Esophagus squamous epithelium (tissue), 4 donors: Measurements from ENCODE around the gene KNOP1.

ENCODE experiments used
- CTCF ChIP-seq, 6 experiments: fragments of 450-650 bp in 4 of 6; fragments of 200-600 bp in 2 of 6; sonication (generic) in 2 of 6; IDR thresholded peaks; one replicate each; pipeline ENCODE4 v1.5.1; 2016 to 2019; ENCODE audit warnings: antibody characterized with exemption in 6 of 6, mild to moderate bottlenecking in 4 of 6, moderate library complexity in 4 of 6
- POLR2A ChIP-seq, 4 donors: fragments of 450-650 bp; IDR thresholded peaks; one replicate each; pipeline ENCODE4 v1.6.1; 2017; ENCODE audit warnings: antibody characterized with exemption in 4 of 4, mild to moderate bottlenecking in 4 of 4, moderate library complexity in 3 of 4

- no peak for TF ChIP-seq CTCF (IDR thresholded peaks at IDR 0.05)
- TF ChIP-seq POLR2A (IDR thresholded peaks at IDR 0.05), result no peak
Measured at GRCh38 chr16:19728636-19728965, 10.6 kb upstream of the KNOP1 start.
